ENCODE results near the gene ZNF391.
"Not testable (repeated sequence)": the region's sequence is repeated elsewhere in the genome, so short reads cannot be mapped to it uniquely, and the experiment has no call there.

The ZNF391 gene

GRCh38 chr6:27388293-27389197 is at the start of gene ZNF391:
ZNF391 (plus strand) TSS chr6:27388759; CDS start chr6:27400371, 11,612 bp downstream.
- DNase-seq = peak; percentile 65

GRCh38 chr6:27352850-27353249 is 35.7 kb upstream of the ZNF391 start:
- DNase-seq = no peak

- no peak for DNase-seq
These were observed 29.8 kb upstream of the ZNF391 start for GRCh38 chr6:27358786-27359185.

- no peak for DNase-seq
These were observed 29.3 kb upstream of the ZNF391 start for GRCh38 chr6:27359231-27359630.

- no peak for DNase-seq
These were observed 20.4 kb upstream of the ZNF391 start for GRCh38 chr6:27368202-27368601.

- DNase-seq = no peak
These were observed 18.2 kb upstream of the ZNF391 start for GRCh38 chr6:27370391-27370790.

- DNase-seq = peak; percentile 81
These were observed 13.5 kb upstream of the ZNF391 start for GRCh38 chr6:27374824-27375612.

- DNase-seq = no peak
These were observed 12.9 kb upstream of the ZNF391 start for GRCh38 chr6:27375613-27376079.

- DNase-seq = not testable (repeated sequence)
These were observed 10.2 kb upstream of the ZNF391 start for GRCh38 chr6:27378406-27378805.

- DNase-seq = not testable (repeated sequence)
These were observed 7.6 kb upstream of the ZNF391 start for GRCh38 chr6:27381001-27381400.

GRCh38 chr6:27383011-27383410 is 5.5 kb upstream of the ZNF391 start:
- no peak for DNase-seq

GRCh38 chr6:27383481-27383880 is 5.1 kb upstream of the ZNF391 start:
- no peak for DNase-seq

GRCh38 chr6:27392623-27393022 is 4.1 kb downstream of the ZNF391 start:
- no peak for DNase-seq

- DNase-seq = no peak
These were observed 5.5 kb downstream of the ZNF391 start for GRCh38 chr6:27394073-27394472.

GRCh38 chr6:27400877-27401642 is 12.5 kb downstream of the ZNF391 start:
- no peak for DNase-seq

GRCh38 chr6:27406085-27406484 is 17.5 kb downstream of the ZNF391 start:
- DNase-seq = no peak

- DNase-seq = no peak
These were observed 18.7 kb downstream of the ZNF391 start for GRCh38 chr6:27407153-27407814.

GRCh38 chr6:27414300-27414699 is 25.7 kb downstream of the ZNF391 start:
- DNase-seq = no peak

GRCh38 chr6:27414996-27415395 is 26.4 kb downstream of the ZNF391 start:
- no peak for DNase-seq

GRCh38 chr6:27415898-27416297 is 27.3 kb downstream of the ZNF391 start:
- no peak for DNase-seq

GRCh38 chr6:27419363-27419762 is 30.8 kb downstream of the ZNF391 start:
- DNase-seq = no peak

- DNase-seq = no peak
These were observed 34.2 kb downstream of the ZNF391 start for GRCh38 chr6:27422651-27423332.

Measured in CD4-positive, alpha-beta T cell treated with Interleukin-4 for 4 hours (primary cell).